Liver (tissue), 9 donors: ENCODE results near the gene ANKRD34B. TPM values are rescaled to one million over a fixed set of nuclear protein-coding genes. Genes with fewer than 3 reads are reported as not detected.

Experiments
- DNase-seq: peaks from one replicate; pipeline ENCODE4 v3.0.0-alpha.2; 2017; ENCODE audit warnings: low spot score
- H3K27ac ChIP-seq, 2 donors: one replicate each; pipeline ENCODE4 v1.7.0; 2013; ENCODE audit warnings: inconsistent platforms in 2 of 2, low read length in 2 of 2, control low read depth in 1 of 2, low read depth in 1 of 2, mild to moderate bottlenecking in 1 of 2
- H3K27me3 ChIP-seq, 4 donors: one replicate each; pipeline versions ENCODE4 v1.6.1 to v1.7.0; 2013; ENCODE audit warnings: low read length in 3 of 4, inconsistent platforms in 1 of 4, mild to moderate bottlenecking in 1 of 4, moderate library complexity in 1 of 4; ENCODE audit not compliant: control insufficient read depth in 4 of 4, insufficient read depth in 4 of 4
- H3K36me3 ChIP-seq, 4 donors: one replicate each; pipeline versions ENCODE4 v1.6.1 to v1.7.0; 2013; ENCODE audit warnings: low read length in 3 of 4, mild to moderate bottlenecking in 3 of 4, low read depth in 1 of 4, moderate library complexity in 1 of 4; ENCODE audit not compliant: control insufficient read depth in 4 of 4, insufficient read depth in 3 of 4
- H3K4me1 ChIP-seq, 4 donors: one replicate each; pipeline versions ENCODE4 v1.6.1 to v1.7.0; 2013; ENCODE audit warnings: low read length in 3 of 4, mild to moderate bottlenecking in 3 of 4, moderate library complexity in 1 of 4; ENCODE audit not compliant: control insufficient read depth in 4 of 4, insufficient read depth in 4 of 4
- H3K4me3 ChIP-seq, 3 donors: one replicate each; pipeline versions ENCODE4 v1.6.1 to v1.7.0; 2013; ENCODE audit warnings: low read length in 3 of 3, control low read depth in 1 of 3, low read depth in 1 of 3, mild to moderate bottlenecking in 1 of 3
- H3K9ac ChIP-seq, 2 donors: one replicate each; pipeline ENCODE4 v1.7.0; 2013; ENCODE audit warnings: low read length in 2 of 2, mild to moderate bottlenecking in 2 of 2, moderate library complexity in 2 of 2, control low read depth in 1 of 2, low read depth in 1 of 2
- H3K9me3 ChIP-seq, 4 donors: one replicate each; pipeline versions ENCODE4 v1.6.1 to v1.7.0; 2013; ENCODE audit warnings: low read length in 3 of 4; ENCODE audit not compliant: control insufficient read depth in 4 of 4
- ATF3 ChIP-seq: IDR thresholded peaks from 2 replicates; pipeline ENCODE4 v1.6.1; 2016; ENCODE audit warnings: antibody characterized with exemption
- CTCF ChIP-seq: fragments of 150-350 bp; IDR thresholded peaks from 2 replicates; pipeline ENCODE4 v1.5.1; 2017; ENCODE audit warnings: improper control_type of control experiment, low read depth, low read length; ENCODE audit not compliant: missing input control
- EGR1 ChIP-seq, 2 donors: IDR thresholded peaks; 2 replicates each; pipeline ENCODE4 v1.6.1; 2016 to 2018; ENCODE audit warnings: antibody characterized with exemption in 2 of 2, low read depth in 2 of 2
- FOXA1 ChIP-seq: IDR thresholded peaks from 2 replicates; pipeline ENCODE4 v1.6.1; 2016; ENCODE audit warnings: antibody characterized with exemption
- FOXA2 ChIP-seq: IDR thresholded peaks from 2 replicates; pipeline ENCODE4 v1.6.1; 2016; ENCODE audit warnings: antibody characterized with exemption
- GABPA ChIP-seq, 2 donors: IDR thresholded peaks in 1 of 2; conservative IDR thresholded peaks in 1 of 2; 2 replicates each; pipeline ENCODE4 v1.6.1; 2016; ENCODE audit warnings: antibody characterized with exemption in 2 of 2, mild to moderate bottlenecking in 1 of 2, moderate library complexity in 1 of 2
- HNF4A ChIP-seq, 2 donors: conservative IDR thresholded peaks; 2 replicates each; pipeline ENCODE4 v1.6.1; 2016; ENCODE audit warnings: antibody characterized with exemption in 2 of 2, mild to moderate bottlenecking in 2 of 2
- HNF4G ChIP-seq: IDR thresholded peaks from 2 replicates; pipeline ENCODE4 v1.6.1; 2016; ENCODE audit warnings: antibody characterized with exemption
- JUND ChIP-seq, 2 donors: IDR thresholded peaks; 2 replicates each; pipeline ENCODE4 v1.6.1; 2016; ENCODE audit warnings: antibody characterized with exemption in 2 of 2
- MAX ChIP-seq: IDR thresholded peaks from 2 replicates; pipeline ENCODE4 v1.6.1; 2016; ENCODE audit warnings: antibody characterized with exemption
- NR2F2 ChIP-seq: IDR thresholded peaks from 2 replicates; pipeline ENCODE4 v1.6.1; 2016; ENCODE audit warnings: antibody characterized with exemption
- RAD21 ChIP-seq, 2 donors: IDR thresholded peaks; 2 replicates each; pipeline ENCODE4 v1.6.1; 2016; ENCODE audit warnings: antibody characterized with exemption in 2 of 2, mild to moderate bottlenecking in 2 of 2
- REST ChIP-seq: IDR thresholded peaks from 2 replicates; pipeline ENCODE4 v1.6.1; 2016; ENCODE audit warnings: antibody characterized with exemption, mild to moderate bottlenecking
- RXRA ChIP-seq, 2 donors: IDR thresholded peaks; 2 replicates each; pipeline ENCODE4 v1.6.1; 2017 to 2018; ENCODE audit warnings: antibody characterized with exemption in 2 of 2, mild to moderate bottlenecking in 1 of 2
- SP1 ChIP-seq: IDR thresholded peaks from 2 replicates; pipeline ENCODE4 v1.6.1; 2018; ENCODE audit warnings: antibody characterized with exemption, mild to moderate bottlenecking
- TAF1 ChIP-seq: conservative IDR thresholded peaks from 2 replicates; pipeline ENCODE4 v1.6.1; 2016; ENCODE audit warnings: antibody characterized with exemption, mild to moderate bottlenecking
- YY1 ChIP-seq: IDR thresholded peaks from 2 replicates; pipeline ENCODE4 v1.6.1; 2016; ENCODE audit warnings: antibody characterized with exemption, mild to moderate bottlenecking
- ZBTB33 ChIP-seq: IDR thresholded peaks from 2 replicates; pipeline ENCODE4 v1.6.1; 2016; ENCODE audit warnings: antibody characterized with exemption
- WGBS: extraction: QIAGEN DNeasy Blood & Tissue Kit; methylation state at CpG from one replicate; pipeline ENCODE4 v1.1.7; 2013; 5-methylcytosine and 5-hydroxymethylcytosine counted together
- polyA plus RNA-seq, 2 donors: library from polyadenylated mRNA; stranded (reverse) in 1 of 2; unstranded in 1 of 2; fragments of 200-250 nt in 1 of 2; fragments of >200 nt in 1 of 2; fragmentation: Nextera tagmentation in 1 of 2; extraction: Ambion mirVana in 1 of 2; gene quantifications; one replicate each; pipeline versions ENCODE4 v1.2.1 to v1.2.3, GENCODE V29; 2013 to 2015
- total RNA-seq, 2 donors: library from RNA; depleted of rRNA; stranded (reverse); fragments of >200 nt; gene quantifications; one replicate each; pipeline ENCODE4 v1.2.3, GENCODE V29; 2014
- donor health status: healthy.
- donor health status: healthy.
- donor health status: healthy.
- donor health status: healthy.
- donor health status: healthy.

Gene ANKRD34B
- total and polyA plus RNA-seq, 4 donors = 0.04 to 0.05 TPM; not detected in 2

- Histone ChIP-seq H3K9ac (no peak overlapping the region), H3K4me3 (no peak overlapping the region), H3K27ac (no peak overlapping the region), H3K27me3 (no peaks in the 10 kb centered on the region), H3K4me1 (peaks cover 0 to 17% (median 11%) of the 10 kb centered on the region in 4 donors), H3K36me3 (no peaks in the 10 kb centered on the region), H3K9me3 (no peaks in the 10 kb centered on the region)
- no peak for DNase-seq
- 86% methylated on average over 1 of the region's 1 CpG for WGBS
- TF ChIP-seq ZBTB33 (no peak), ATF3 (no peak), YY1 (no peak), HNF4G (no peak), RXRA (IDR thresholded peaks at IDR 0.05) (no peak), TAF1 (no peak), FOXA1 (no peak), CTCF (no peak), MAX (no peak), JUND (IDR thresholded peaks at IDR 0.05) (no peak), NR2F2 (no peak)
Measured at GRCh38 chr5:80609692-80610091, 39.6 kb upstream of the ANKRD34B start.

- H3K36me3 ChIP-seq = no peaks in the 10 kb centered on the region
- H3K27ac ChIP-seq = no peak overlapping the region
- TF ChIP-seq NR2F2 (no peak), ATF3 (no peak), RXRA (IDR thresholded peaks at IDR 0.05) (no peak), CTCF (no peak), HNF4G (no peak), ZBTB33 (no peak), GABPA (IDR thresholded peaks at IDR 0.05 in 1 of 2, conservative IDR thresholded peaks at IDR 0.05 in 1 of 2) (no peak), YY1 (no peak), REST (no peak), MAX (no peak), FOXA2 (no peak), EGR1 (IDR thresholded peaks at IDR 0.05; ENCODE audit: low read depth in 2 of 2) (no peak), JUND (IDR thresholded peaks at IDR 0.05) (no peak), FOXA1 (no peak), SP1 (no peak), TAF1 (no peak), RAD21 (IDR thresholded peaks at IDR 0.05) (no peak), HNF4A (conservative IDR thresholded peaks at IDR 0.05) (no peak)
- peaks cover 0 to 17% (median 11%) of the 10 kb centered on the region in 4 donors for H3K4me1 ChIP-seq
- no peak overlapping the region for H3K4me3 ChIP-seq
- H3K9me3 ChIP-seq = no peaks in the 10 kb centered on the region
- no peak overlapping the region for H3K9ac ChIP-seq
- H3K27me3 ChIP-seq = no peaks in the 10 kb centered on the region
- 97% methylated on average over 1 of the region's 1 CpG for WGBS
- DNase-seq = no peak
Measured at GRCh38 chr5:80608731-80609130, 38.7 kb upstream of the ANKRD34B start.
